DND-41 (cell line): Measurements from ENCODE around the gene TBX6.

ENCODE experiments used
- ATAC-seq: fragments of 200-7000 bp; cut with Tn5 transposase; 3 replicates; pipeline ENCODE4 v1.9.1; 2021; ENCODE audit warnings: low read depth; ENCODE audit not compliant: insufficient read depth
- DNase-seq: peaks from one replicate; pipeline ENCODE4 v3.0.0-alpha.2; 2020
- H2AFZ ChIP-seq: 2 replicates; pipeline ENCODE4 v1.6.0; 2012; ENCODE audit warnings: low read depth, low read length
- H3K27ac ChIP-seq: 2 replicates; pipeline ENCODE4 v1.5.1; 2012; ENCODE audit warnings: low read length, inconsistent platforms
- H3K27me3 ChIP-seq: fragments of 200-600 bp; sonication (generic); 2 replicates; pipeline ENCODE4 v1.6.0; 2012; ENCODE audit warnings: low read length, mild to moderate bottlenecking, inconsistent platforms; ENCODE audit not compliant: insufficient read depth, poor library complexity
- H3K36me3 ChIP-seq: 2 replicates; pipeline ENCODE4 v1.5.1; 2012; ENCODE audit warnings: low read length, inconsistent platforms; ENCODE audit not compliant: insufficient read depth
- H3K4me1 ChIP-seq: 2 replicates; pipeline ENCODE4 v1.5.1; 2012; ENCODE audit warnings: mild to moderate bottlenecking, low read length; ENCODE audit not compliant: insufficient read depth
- H3K4me2 ChIP-seq: 2 replicates; pipeline ENCODE4 v1.6.0; 2012; ENCODE audit warnings: mild to moderate bottlenecking, moderate library complexity, low read length, inconsistent platforms; ENCODE audit not compliant: insufficient read depth
- H3K4me3 ChIP-seq, 2 experiments: fragments of 200-600 bp in 1 of 2; shearing (Covaris generic) in 1 of 2; 2 replicates each; pipeline ENCODE4 v1.5.1; 2012 to 2016; ENCODE audit warnings: inconsistent platforms in 2 of 2, low read length in 2 of 2, mild to moderate bottlenecking in 2 of 2, low read depth in 1 of 2, moderate library complexity in 1 of 2
- H3K79me2 ChIP-seq: 2 replicates; pipeline ENCODE4 v1.6.0; 2012; ENCODE audit warnings: low read length, inconsistent platforms; ENCODE audit not compliant: insufficient read depth
- H3K9ac ChIP-seq: 2 replicates; pipeline ENCODE4 v1.6.0; 2012; ENCODE audit warnings: low read depth, mild to moderate bottlenecking, inconsistent platforms, low read length, moderate library complexity
- H3K9me3 ChIP-seq: 2 replicates; pipeline ENCODE4 v1.5.1; 2012; ENCODE audit warnings: low read length, moderate library complexity, mild to moderate bottlenecking, inconsistent platforms; ENCODE audit not compliant: insufficient read depth, severe bottlenecking
- H4K20me1 ChIP-seq: 2 replicates; pipeline ENCODE4 v1.6.0; 2012; ENCODE audit warnings: low read length; ENCODE audit not compliant: insufficient read depth
- CTCF ChIP-seq: IDR thresholded peaks from 2 replicates; pipeline ENCODE4 v1.5.1; 2012; ENCODE audit warnings: borderline replicate concordance, low read length, moderate library complexity, mild to moderate bottlenecking; ENCODE audit not compliant: poor library complexity, severe bottlenecking; ENCODE audit errors: extremely low read depth
- EZH2 ChIP-seq: IDR thresholded peaks from 3 replicates; pipeline ENCODE4 v1.6.1; 2012; ENCODE audit warnings: borderline replicate concordance, low read depth, mild to moderate bottlenecking, moderate library complexity, low read length, inconsistent platforms; ENCODE audit not compliant: severe bottlenecking

TBX6 gene

GRCh38 chr16:30040221-30040620 is 51.5 kb downstream of the TBX6 start:
- TF ChIP-seq EZH2 (no peak), CTCF (no peak)
- no peak for ATAC-seq
- H4K20me1 ChIP-seq = no peaks in the 10 kb centered on the region

More at GRCh38 chr16:30040221-30040620, 51.5 kb downstream of the TBX6 start:
- no peak overlapping the region for H3K27ac ChIP-seq
- H2AFZ ChIP-seq = no peak overlapping the region
- no peak overlapping the region for H3K9ac ChIP-seq
- H3K9me3 ChIP-seq = no peaks in the 10 kb centered on the region
- H3K4me2 ChIP-seq = no peak overlapping the region
- no peaks in the 10 kb centered on the region for H3K4me1 ChIP-seq
- H3K36me3 ChIP-seq = no peaks in the 10 kb centered on the region
- DNase-seq = no peak
- H3K79me2 ChIP-seq = no peaks in the 10 kb centered on the region
- H3K4me3 ChIP-seq = no peak overlapping the region
- H3K27me3 ChIP-seq = no peaks in the 10 kb centered on the region
